Fibroblast of lung (primary cell): ENCODE data around the gene SLC25A42. TPM values are rescaled to one million over a fixed set of nuclear protein-coding genes. Genes with fewer than 3 reads are reported as not detected.

Source experiments
- DNase-seq, 2 donors: peaks; one replicate each; pipeline versions ENCODE4 v3.0.0 to v3.0.0-alpha.2; 2010; ENCODE audit warnings: low read depth in 2 of 2
- H2AFZ ChIP-seq: 2 replicates; pipeline ENCODE4 v1.5.1; 2012; ENCODE audit warnings: low read length, control low read depth, inconsistent platforms
- H3K27ac ChIP-seq: 2 replicates; pipeline ENCODE4 v1.5.1; 2011; ENCODE audit warnings: low read length, control low read depth; ENCODE audit not compliant: insufficient read depth
- H3K27me3 ChIP-seq: 2 replicates; pipeline ENCODE4 v1.5.1; 2011; ENCODE audit warnings: mild to moderate bottlenecking, low read length; ENCODE audit not compliant: control insufficient read depth, insufficient read depth
- H3K36me3 ChIP-seq: 2 replicates; pipeline ENCODE4 v1.5.1; 2011; ENCODE audit warnings: low read length; ENCODE audit not compliant: control insufficient read depth, insufficient read depth
- H3K4me1 ChIP-seq: 2 replicates; pipeline ENCODE4 v1.5.1; 2011; ENCODE audit warnings: low read length; ENCODE audit not compliant: control insufficient read depth, insufficient read depth; ENCODE audit errors: extremely low read depth
- H3K4me2 ChIP-seq: 2 replicates; pipeline ENCODE4 v1.5.1; 2011; ENCODE audit warnings: low read length, control low read depth; ENCODE audit not compliant: insufficient read depth; ENCODE audit errors: extremely low read depth
- H3K4me3 ChIP-seq, 4 experiments: fragments of 200-600 bp in 1 of 4; sonication (generic) in 1 of 4; replicated peaks in 1 of 4; 2 replicates each; pipeline ENCODE4 v1.5.1; 2011 to 2016; ENCODE audit warnings: low read length in 4 of 4, low read depth in 3 of 4, mild to moderate bottlenecking in 3 of 4, control low read depth in 2 of 4, inconsistent platforms in 1 of 4, mixed read lengths in 1 of 4; ENCODE audit not compliant: insufficient read depth in 1 of 4; ENCODE audit errors: control extremely low read depth in 1 of 4
- H3K79me2 ChIP-seq: 2 replicates; pipeline ENCODE4 v1.5.1; 2012; ENCODE audit warnings: mild to moderate bottlenecking, low read length, inconsistent platforms; ENCODE audit not compliant: control insufficient read depth, insufficient read depth
- H3K9ac ChIP-seq: 2 replicates; pipeline ENCODE4 v1.5.1; 2011; ENCODE audit warnings: mild to moderate bottlenecking, low read length, control low read depth; ENCODE audit not compliant: insufficient read depth
- H3K9me3 ChIP-seq: 2 replicates; pipeline ENCODE4 v1.5.1; 2012; ENCODE audit warnings: low read depth, low read length; ENCODE audit not compliant: control insufficient read depth, insufficient read depth
- H4K20me1 ChIP-seq: 2 replicates; pipeline ENCODE4 v1.5.1; 2011; ENCODE audit warnings: low read length; ENCODE audit not compliant: control insufficient read depth, insufficient read depth; ENCODE audit errors: extremely low read depth
- CTCF ChIP-seq, 2 donors: IDR thresholded peaks in 1 of 2; conservative IDR thresholded peaks in 1 of 2; 1 replicate in 1 of 2; 2 replicates in 1 of 2; pipeline ENCODE4 v1.5.1; 2011 to 2012; ENCODE audit warnings: low read length in 2 of 2, control low read depth in 1 of 2, inconsistent platforms in 1 of 2, low read depth in 1 of 2, mild to moderate bottlenecking in 1 of 2
- EZH2 ChIP-seq: IDR thresholded peaks from 2 replicates; pipeline ENCODE4 v1.5.1; 2012; ENCODE audit warnings: low read length, control low read depth, mild to moderate bottlenecking; ENCODE audit errors: missing control alignments
- polyA plus RNA-seq, 2 donors: library from polyadenylated mRNA; depleted of rRNA in 1 of 2; stranded (reverse) in 1 of 2; unstranded in 1 of 2; fragments of >200 nt; gene quantifications; 2 replicates each; pipeline ENCODE4 v1.2.1, GENCODE V29; 2011 to 2012; ENCODE audit warnings: missing spikeins in 1 of 2
- total RNA-seq: library from RNA; depleted of rRNA; stranded (reverse); fragments of >200 nt; gene quantifications from 2 replicates; pipeline ENCODE4 v1.2.1, GENCODE V29; 2014

Gene SLC25A42
- total and polyA plus RNA-seq, 2 donors (not counting 1 experiment from before 2014, with no cell fraction given): 3.6 to 7.1 TPM

- H2AFZ ChIP-seq: no peak overlapping the region
- peaks cover 26% of the 10 kb centered on the region for H3K36me3 ChIP-seq
- no peak overlapping the region for H3K27ac ChIP-seq
- H3K9me3 ChIP-seq: no peaks in the 10 kb centered on the region
- H3K4me3 ChIP-seq: no peak overlapping the region
- no peak for DNase-seq
- no peak overlapping the region for H3K9ac ChIP-seq
- H4K20me1 ChIP-seq: peaks cover 1% of the 10 kb centered on the region
- no peaks in the 10 kb centered on the region for H3K79me2 ChIP-seq
- H3K4me1 ChIP-seq: no peaks in the 10 kb centered on the region
- TF ChIP-seq EZH2: no peak
- TF ChIP-seq CTCF (conservative IDR thresholded peaks at IDR 0.05 in 1 of 2, IDR thresholded peaks at IDR 0.05 in 1 of 2; ENCODE audit: low read depth in 1 of 2, low read length in 2 of 2): no peak
- H3K4me2 ChIP-seq: no peak overlapping the region
- no peaks in the 10 kb centered on the region for H3K27me3 ChIP-seq
Measured at GRCh38 chr19:19050104-19050503, 13.7 kb upstream of the SLC25A42 start.

GRCh38 chr19:19050731-19051130 lies 13.1 kb upstream of the SLC25A42 start:
- Histone ChIP-seq H3K4me2 (no peak overlapping the region), H3K36me3 (peaks cover 28% of the 10 kb centered on the region), H3K9me3 (no peaks in the 10 kb centered on the region), H3K9ac (no peak overlapping the region), H3K27ac (no peak overlapping the region), H3K79me2 (no peaks in the 10 kb centered on the region), H2AFZ (no peak overlapping the region), H3K27me3 (no peaks in the 10 kb centered on the region), H4K20me1 (peaks cover 1% of the 10 kb centered on the region), H3K4me1 (no peaks in the 10 kb centered on the region), H3K4me3 (no peak overlapping the region)
- DNase-seq: no peak
- TF ChIP-seq CTCF (conservative IDR thresholded peaks at IDR 0.05 in 1 of 2, IDR thresholded peaks at IDR 0.05 in 1 of 2; ENCODE audit: low read depth in 1 of 2, low read length in 2 of 2) (no peak), EZH2 (no peak)

GRCh38 chr19:19051478-19052213 lies 12.1 kb upstream of the SLC25A42 start:
- Histone ChIP-seq H3K4me1 (no peaks in the 10 kb centered on the region), H3K4me2 (no peak overlapping the region), H3K27me3 (no peaks in the 10 kb centered on the region), H3K79me2 (no peaks in the 10 kb centered on the region), H4K20me1 (peaks cover 1% of the 10 kb centered on the region), H3K4me3 (no peak overlapping the region), H3K27ac (no peak overlapping the region), H3K9me3 (no peaks in the 10 kb centered on the region), H2AFZ (no peak overlapping the region), H3K9ac (no peak overlapping the region), H3K36me3 (peaks cover 26% of the 10 kb centered on the region)
- DNase-seq: no peak
- TF ChIP-seq CTCF (conservative IDR thresholded peaks at IDR 0.05 in 1 of 2, IDR thresholded peaks at IDR 0.05 in 1 of 2; ENCODE audit: low read depth in 1 of 2, low read length in 2 of 2) (no peak), EZH2 (no peak)
